Activated T-cell treated with anti-CD3 and anti-CD28 coated beads, Interleukin-2, amount 50 U/mL, for 72 hours (primary cell): ENCODE results near the gene TNFRSF6B. TPM values are rescaled to one million over a fixed set of nuclear protein-coding genes. Genes with fewer than 3 reads are reported as not detected.

Experiments used
- ATAC-seq, 2 donors: fragments of 150-1000 bp; cut with Tn5 transposase; replicated peaks in 1 of 2; 2 replicates each; pipeline ENCODE4 v1.10.0; 2021; ENCODE audit warnings: moderate library complexity in 2 of 2, mild to moderate bottlenecking in 1 of 2
- DNase-seq, 2 donors: peaks; one replicate each; pipeline ENCODE4 v3.0.0; 2021 to 2022; ENCODE audit warnings: mixed read lengths in 1 of 2
- H3K27ac Mint-ChIP-seq: one replicate; pipeline ENCODE4 v1.8.0; 2022; ENCODE audit warnings: mild to moderate bottlenecking, moderate library complexity, mixed read lengths
- H3K27me3 Mint-ChIP-seq: one replicate; pipeline ENCODE4 v1.8.0; 2022; ENCODE audit warnings: low read depth, mixed read lengths
- H3K36me3 Mint-ChIP-seq, 2 donors: one replicate each; pipeline ENCODE4 v1.8.0; 2022; ENCODE audit warnings: mixed read lengths in 2 of 2, mild to moderate bottlenecking in 1 of 2; ENCODE audit not compliant: insufficient read depth in 2 of 2
- H3K4me1 Mint-ChIP-seq: one replicate; pipeline ENCODE4 v1.8.0; 2022; ENCODE audit warnings: low read depth, mixed read lengths
- H3K4me3 Mint-ChIP-seq, 2 donors: one replicate each; pipeline ENCODE4 v1.8.0; 2022; ENCODE audit warnings: mild to moderate bottlenecking in 2 of 2, mixed read lengths in 2 of 2, moderate library complexity in 2 of 2
- H3K9me3 Mint-ChIP-seq, 2 donors: one replicate each; pipeline ENCODE4 v1.8.0; 2022; ENCODE audit warnings: mixed read lengths in 2 of 2
- total RNA-seq, 2 donors: library from RNA; stranded (reverse); gene quantifications; one replicate each; pipeline ENCODE4 v1.2.3, GENCODE V29; 2022

TNFRSF6B gene
- total RNA-seq, 2 donors from 2014 or later, result 1.0 to 1.2 TPM

DNA sequence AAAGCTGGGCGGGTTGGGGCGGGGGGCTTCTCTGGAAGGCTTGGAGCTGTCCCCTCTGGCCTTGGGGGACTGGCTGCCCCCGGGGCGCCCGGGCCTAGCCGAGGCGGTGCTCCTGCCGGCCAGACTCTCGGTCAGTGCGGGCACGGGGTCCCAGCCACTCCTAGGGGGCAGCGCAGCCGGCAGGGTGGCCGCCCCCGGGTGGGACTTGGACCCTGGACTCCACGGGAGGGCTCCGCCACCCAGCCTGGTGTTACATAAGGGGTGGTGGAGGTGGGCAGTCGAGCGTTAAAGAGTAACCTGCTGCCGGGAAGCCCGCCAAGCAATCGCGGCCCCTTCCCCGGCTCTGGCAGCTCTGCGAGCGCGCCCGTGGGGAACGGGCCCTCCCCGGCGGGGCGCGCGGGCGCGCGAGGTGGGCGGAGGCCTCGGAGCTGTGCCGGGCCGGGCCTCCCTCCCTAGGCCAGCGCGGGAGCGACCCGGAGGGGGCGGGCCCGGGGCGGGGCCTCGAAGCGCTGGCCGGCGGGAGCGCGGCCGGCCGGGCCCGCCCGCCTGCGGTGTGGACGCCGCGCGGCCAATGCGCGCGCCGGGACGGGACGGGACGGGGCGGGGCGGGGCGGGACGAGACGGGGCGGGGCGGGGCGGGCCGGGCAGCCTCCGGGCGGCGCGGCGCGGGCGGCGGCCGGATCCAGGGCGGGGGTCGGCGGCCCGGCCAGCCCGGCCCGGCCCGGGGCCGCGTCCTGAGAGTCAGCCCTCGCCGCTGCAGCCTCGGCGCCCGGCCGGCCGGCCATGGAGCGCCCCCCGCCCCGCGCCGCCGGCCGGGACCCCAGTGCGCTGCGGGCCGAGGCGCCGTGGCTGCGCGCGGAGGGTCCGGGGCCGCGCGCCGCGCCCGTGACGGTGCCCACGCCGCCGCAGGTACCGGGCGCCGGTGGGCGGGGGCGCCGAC is 42.9 kb downstream of the TNFRSF6B start, which contains the start of gene SLC2A4RG:
SLC2A4RG (plus strand) TSS at position 647 of the 940 bp plus-strand sequence; CDS start at position 784, 137 bp downstream.
- DNase-seq (peak; percentile 72 to 84), ATAC-seq (peak; percentile 68 to 70)
- peaks cover 0 to 1% of the 10 kb centered on the region in 2 donors for H3K36me3 Mint-ChIP-seq
- H3K4me1 Mint-ChIP-seq, result peaks cover 16% of the 10 kb centered on the region
- no peak within 1 kb of the TSS for H3K27ac Mint-ChIP-seq
- H3K4me3 Mint-ChIP-seq, result peak within 1 kb of the TSS; percentile 29 to 60
- no peaks in the 10 kb centered on the region for H3K9me3 Mint-ChIP-seq
- H3K27me3 Mint-ChIP-seq, result no peaks in the 10 kb centered on the region

DNA sequence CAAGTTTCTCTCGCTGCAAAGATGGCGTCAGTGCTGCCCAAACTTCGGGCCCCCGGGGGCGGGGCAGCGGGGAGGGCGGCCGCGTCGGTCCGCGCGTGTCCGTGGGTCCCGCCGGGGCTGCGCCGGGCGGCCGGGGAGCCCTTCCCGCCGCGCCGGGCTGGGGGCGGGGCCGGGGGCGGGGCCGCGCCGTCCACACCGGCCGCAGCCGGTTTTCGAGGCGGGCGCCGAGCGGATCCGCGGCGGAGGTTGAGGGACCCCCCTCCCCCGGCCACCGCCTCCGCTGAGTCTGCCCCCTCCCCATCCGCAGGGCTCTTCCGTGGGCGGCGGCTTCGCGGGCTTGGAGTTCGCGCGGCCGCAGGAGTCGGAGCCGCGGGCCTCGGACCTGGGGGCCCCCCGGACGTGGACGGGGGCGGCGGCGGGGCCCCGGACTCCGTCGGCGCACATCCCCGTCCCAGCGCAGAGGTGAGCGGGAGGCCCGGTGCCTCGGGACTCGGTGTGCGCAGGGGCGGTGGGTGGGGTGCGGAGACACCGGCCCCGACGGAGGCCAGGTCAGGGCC is 43.7 kb downstream of the TNFRSF6B start:
- ATAC-seq, result peak; percentile 14 to 30
- Mint-ChIP-seq H3K27ac (no peak overlapping the region), H3K36me3 (peaks cover 0 to 1% of the 10 kb centered on the region in 2 donors), H3K9me3 (no peaks in the 10 kb centered on the region), H3K27me3 (no peaks in the 10 kb centered on the region), H3K4me1 (peaks cover 16% of the 10 kb centered on the region), H3K4me3 (peak overlapping the region in 1 of 2 donors; percentile 60)
- peak; percentile 51 to 69 for DNase-seq

DNA sequence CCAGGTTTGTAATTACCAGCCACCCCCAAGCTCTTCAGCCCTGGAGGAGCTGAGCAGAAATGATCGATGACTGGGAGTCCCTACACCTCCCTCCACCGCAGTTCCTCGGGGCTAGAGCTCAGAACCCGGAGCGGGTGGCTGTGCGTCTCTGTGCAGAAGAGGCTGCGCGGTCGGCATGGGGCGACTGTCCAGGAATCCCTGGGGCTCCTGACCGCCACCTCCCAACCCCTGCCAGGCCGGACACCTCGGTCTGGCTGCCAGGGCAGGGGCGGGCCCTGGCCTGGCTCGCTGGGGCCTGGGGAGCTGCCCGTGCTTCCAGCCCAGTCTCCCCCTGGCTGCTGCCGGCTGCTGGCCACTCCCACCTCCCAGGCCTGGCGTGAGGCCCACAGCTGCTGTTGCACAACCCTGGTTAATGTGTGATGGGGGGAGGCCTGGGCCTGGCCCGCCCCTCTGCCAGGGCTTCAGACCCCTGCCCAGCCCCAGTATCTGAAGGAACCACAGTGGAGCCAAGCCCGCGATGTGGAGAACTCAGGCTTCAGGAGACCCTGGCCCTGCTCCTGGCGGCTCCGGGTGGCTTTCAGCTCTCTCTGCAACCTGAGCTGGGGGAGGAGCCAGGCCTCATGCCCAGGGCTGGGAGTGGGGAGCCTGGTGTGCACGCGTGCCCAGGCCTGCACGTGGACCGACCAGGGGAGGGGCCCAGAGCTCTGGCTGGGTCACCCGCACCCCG is 44.3 kb downstream of the TNFRSF6B start:
- H3K36me3 Mint-ChIP-seq, result no peaks in the 10 kb centered on the region
- H3K9me3 Mint-ChIP-seq, result no peaks in the 10 kb centered on the region
- ATAC-seq, result peak in 1 of 2 donors; percentile 1
- H3K27ac Mint-ChIP-seq, result no peak overlapping the region
- H3K4me1 Mint-ChIP-seq, result peaks cover 15% of the 10 kb centered on the region
- H3K4me3 Mint-ChIP-seq, result peak overlapping the region; percentile 58 to 60
- DNase-seq, result peak; percentile 35 to 36
- no peaks in the 10 kb centered on the region for H3K27me3 Mint-ChIP-seq

DNA sequence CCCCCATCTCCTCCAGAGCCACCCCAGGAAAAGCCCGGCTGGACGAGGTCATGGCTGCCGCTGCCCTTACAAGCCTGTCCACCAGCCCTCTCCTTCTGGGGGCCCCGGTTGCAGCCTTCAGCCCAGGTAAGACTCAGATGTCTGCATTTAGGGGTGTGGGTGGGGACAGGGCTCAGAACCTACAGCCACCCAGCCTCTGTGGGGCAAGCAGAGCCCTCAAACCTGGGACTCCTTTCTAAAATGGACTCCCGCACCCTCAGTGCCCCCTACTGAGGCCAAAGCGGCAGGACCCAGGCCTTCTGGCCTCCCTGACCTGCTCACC is 44.9 kb downstream of the TNFRSF6B start:
- no peak overlapping the region for H3K27ac Mint-ChIP-seq
- DNase-seq (no peak), ATAC-seq (no peak)
- H3K27me3 Mint-ChIP-seq, result no peaks in the 10 kb centered on the region
- H3K36me3 Mint-ChIP-seq, result no peaks in the 10 kb centered on the region
- H3K4me3 Mint-ChIP-seq, result peak overlapping the region; percentile 40 to 60
- peaks cover 9% of the 10 kb centered on the region for H3K4me1 Mint-ChIP-seq
- no peaks in the 10 kb centered on the region for H3K9me3 Mint-ChIP-seq

DNA sequence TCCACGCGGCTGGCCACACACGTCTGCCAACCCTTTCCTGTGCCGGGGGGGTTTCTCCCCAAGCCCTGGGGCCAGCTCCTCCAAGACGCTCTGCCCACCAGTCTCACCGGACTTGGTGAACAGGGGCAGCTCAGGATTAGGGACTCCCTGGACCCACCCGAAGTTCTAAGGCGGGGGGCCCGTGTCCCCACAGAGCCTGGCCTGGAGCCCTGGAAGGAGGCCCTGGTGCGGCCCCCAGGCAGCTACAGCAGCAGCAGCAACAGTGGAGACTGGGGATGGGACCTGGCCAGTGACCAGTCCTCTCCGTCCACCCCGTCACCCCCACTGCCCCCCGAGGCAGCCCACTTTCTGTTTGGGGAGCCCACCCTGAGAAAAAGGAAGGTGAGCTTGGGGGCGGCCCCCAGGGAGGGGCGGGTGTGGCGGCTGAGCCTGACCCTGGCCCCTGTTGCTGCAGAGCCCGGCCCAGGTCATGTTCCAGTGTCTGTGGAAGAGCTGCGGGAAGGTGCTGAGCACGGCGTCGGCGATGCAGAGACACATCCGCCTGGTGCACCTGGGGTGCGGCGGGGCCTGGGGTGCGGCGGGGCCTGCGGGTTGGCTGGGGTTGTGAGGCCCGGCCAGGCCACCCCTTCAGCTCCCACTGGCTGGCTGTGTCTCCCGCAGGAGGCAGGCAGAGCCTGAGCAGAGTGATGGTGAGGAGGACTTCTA is 45.4 kb downstream of the TNFRSF6B start:
- Mint-ChIP-seq H3K36me3 (no peaks in the 10 kb centered on the region), H3K27me3 (no peaks in the 10 kb centered on the region), H3K9me3 (no peaks in the 10 kb centered on the region), H3K4me3 (peak overlapping the region in 1 of 2 donors; percentile 60), H3K4me1 (peaks cover 4% of the 10 kb centered on the region), H3K27ac (no peak overlapping the region)
- ATAC-seq, result no peak
- DNase-seq, result no peak

DNA sequence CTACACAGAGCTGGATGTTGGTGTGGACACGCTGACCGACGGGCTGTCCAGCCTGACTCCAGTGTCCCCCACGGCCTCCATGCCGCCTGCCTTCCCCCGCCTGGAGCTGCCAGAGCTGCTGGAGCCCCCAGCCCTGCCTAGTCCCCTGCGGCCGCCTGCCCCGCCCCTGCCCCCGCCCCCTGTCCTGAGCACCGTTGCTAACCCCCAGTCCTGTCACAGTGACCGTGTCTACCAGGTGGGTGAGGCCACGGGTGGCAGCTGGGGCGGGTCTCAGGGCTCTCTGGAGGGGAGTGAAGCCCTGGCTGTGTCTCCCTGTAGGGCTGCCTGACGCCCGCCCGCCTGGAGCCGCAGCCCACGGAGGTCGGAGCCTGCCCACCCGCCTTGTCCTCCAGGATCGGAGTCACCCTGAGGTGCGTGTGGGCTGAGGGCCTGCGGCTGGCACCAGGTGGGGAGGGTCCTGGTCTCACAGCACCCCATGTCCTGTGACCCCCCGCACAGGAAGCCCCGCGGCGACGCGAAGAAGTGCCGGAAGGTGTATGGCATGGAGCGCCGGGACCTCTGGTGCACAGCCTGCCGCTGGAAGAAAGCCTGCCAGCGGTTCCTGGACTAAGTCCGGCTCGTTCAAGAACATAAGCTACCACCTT is 46.1 kb downstream of the TNFRSF6B start:
- Mint-ChIP-seq H3K27ac (no peak overlapping the region), H3K4me3 (no peak overlapping the region), H3K27me3 (no peaks in the 10 kb centered on the region), H3K4me1 (no peaks in the 10 kb centered on the region), H3K9me3 (no peaks in the 10 kb centered on the region), H3K36me3 (no peaks in the 10 kb centered on the region)
- ATAC-seq (no peak), DNase-seq (no peak)

DNA sequence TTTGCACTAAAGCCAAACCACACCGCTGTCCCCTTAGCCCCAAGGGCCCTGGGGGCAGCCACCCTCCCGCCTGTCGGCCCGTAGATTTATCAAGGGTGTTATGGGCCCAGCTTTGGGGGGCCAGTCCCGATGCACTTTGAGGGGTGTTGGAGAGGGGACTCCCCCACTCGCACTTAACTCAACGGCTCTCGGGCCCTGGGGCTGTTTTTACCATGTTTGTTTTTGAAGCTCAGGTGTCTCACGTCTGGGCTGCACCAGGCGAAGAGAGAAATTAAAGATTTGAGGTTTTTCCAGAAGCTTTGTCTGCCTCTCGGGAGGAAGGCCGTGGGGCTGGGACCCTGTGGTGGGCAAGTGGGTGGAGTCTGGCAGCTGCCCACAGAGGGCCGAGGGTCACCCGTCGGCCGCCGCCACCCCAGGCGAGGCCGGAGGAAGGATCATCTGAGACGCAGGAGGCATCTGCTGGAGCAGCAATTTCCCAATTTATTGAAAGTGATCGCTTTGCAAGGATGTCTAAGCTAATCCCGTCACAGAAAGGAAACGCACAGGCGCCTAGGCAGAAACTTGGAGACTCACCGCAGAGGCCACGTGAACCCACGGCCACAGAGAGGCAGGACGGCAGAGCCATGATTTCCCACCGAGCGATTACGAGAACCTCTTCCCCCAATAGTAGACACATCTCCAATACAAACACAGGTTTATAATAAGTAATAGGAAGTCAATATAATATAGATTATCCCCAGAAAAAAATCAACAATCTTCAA is 46.9 kb downstream of the TNFRSF6B start:
- DNase-seq (no peak), ATAC-seq (no peak)

DNA sequence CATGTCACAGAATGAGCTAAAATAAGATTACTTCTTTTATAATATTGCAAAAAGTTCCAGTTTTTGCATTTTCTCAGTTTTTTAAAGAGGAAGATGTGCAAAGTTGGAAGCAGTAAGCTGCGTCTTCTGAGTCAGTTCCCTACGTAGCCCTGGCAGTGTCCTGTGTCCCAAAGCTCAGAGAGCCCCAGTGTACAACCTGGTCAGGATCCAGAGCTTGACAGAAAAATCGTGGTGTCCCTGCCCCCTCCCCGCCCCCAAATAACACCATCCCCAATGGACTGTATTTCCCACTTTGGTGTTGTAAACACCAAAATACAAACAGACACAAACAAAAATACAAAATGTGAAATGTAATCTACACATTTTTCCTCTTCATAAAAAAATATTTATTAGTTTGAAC is 47.7 kb downstream of the TNFRSF6B start:
- Mint-ChIP-seq H3K36me3 (no peaks in the 10 kb centered on the region), H3K4me3 (no peak overlapping the region), H3K27ac (no peak overlapping the region), H3K4me1 (no peaks in the 10 kb centered on the region), H3K9me3 (no peaks in the 10 kb centered on the region), H3K27me3 (no peaks in the 10 kb centered on the region)
- ATAC-seq (no peak), DNase-seq (no peak)

More for the DNA sequence above, 46.9 kb downstream of the TNFRSF6B start:
- Mint-ChIP-seq H3K9me3 (no peaks in the 10 kb centered on the region), H3K4me1 (no peaks in the 10 kb centered on the region), H3K36me3 (no peaks in the 10 kb centered on the region), H3K27me3 (no peaks in the 10 kb centered on the region), H3K4me3 (no peak overlapping the region), H3K27ac (no peak overlapping the region)

DNA sequence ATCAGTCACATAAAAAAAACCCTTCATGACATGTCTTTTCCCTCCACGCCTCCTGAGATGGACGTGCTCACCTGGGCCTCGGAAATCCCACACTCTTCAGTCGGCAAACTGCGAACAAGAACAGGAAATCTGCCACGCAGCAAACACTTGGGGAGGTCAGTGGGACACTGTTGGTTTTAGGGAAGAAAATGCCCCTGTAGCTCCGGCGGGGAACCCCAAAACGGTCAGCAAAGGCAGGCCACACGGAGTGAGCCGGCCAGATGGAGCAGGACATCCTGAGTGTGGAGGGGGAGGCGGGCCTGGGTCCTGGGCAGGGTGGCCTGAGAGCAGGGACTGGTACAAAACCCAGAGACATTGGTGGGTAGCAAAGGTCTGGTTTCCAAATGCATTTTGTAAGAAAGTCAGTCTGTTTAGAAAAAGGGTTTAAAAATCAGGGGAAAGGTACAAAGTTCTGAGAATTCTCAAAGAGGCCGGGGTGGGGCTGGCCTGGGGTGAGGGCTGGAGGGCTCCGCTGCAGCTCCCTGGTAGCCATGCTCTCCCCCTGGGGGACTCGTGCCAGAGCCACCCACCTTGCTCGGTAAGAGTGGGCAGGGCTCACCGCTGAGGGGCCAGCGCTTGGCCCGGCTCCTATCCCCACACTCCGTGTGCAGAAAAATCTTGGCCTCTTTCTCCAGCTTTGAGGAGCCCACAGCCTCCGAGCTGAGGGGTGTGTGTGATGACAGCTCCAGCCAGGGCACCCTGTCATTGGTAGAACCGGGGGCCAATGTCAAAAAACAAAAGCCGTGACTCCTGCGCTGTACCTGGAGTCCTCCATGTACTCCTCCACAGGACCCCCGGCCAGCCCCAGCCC is 48.3 kb downstream of the TNFRSF6B start:
- H3K9me3 Mint-ChIP-seq, result no peaks in the 10 kb centered on the region
- DNase-seq (no peak), ATAC-seq (no peak)
- no peak overlapping the region for H3K4me3 Mint-ChIP-seq
- no peaks in the 10 kb centered on the region for H3K4me1 Mint-ChIP-seq
- no peaks in the 10 kb centered on the region for H3K27me3 Mint-ChIP-seq
- H3K36me3 Mint-ChIP-seq, result no peaks in the 10 kb centered on the region
- no peak overlapping the region for H3K27ac Mint-ChIP-seq

DNA sequence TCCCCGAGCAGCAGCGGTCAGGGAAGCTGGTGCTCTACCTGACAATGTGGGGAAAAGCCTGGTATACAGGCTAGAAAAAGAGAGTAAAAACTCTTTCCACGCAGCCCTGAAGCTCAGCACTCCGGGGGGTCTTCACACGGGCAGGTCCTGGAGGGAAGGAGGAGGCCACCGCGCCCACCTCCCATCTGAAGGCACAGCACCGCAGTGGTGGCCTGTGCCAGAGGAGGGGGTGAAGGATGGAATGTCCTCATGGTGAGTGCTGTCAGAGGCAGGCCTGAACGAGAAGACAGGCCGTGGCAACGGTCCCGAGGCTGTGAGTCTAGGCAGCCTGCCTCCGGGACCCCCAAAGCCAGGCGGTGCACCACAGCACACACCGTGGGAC is 49.0 kb downstream of the TNFRSF6B start:
- ATAC-seq (no peak), DNase-seq (no peak)
- Mint-ChIP-seq H3K27ac (no peak overlapping the region), H3K4me3 (no peak overlapping the region), H3K27me3 (no peaks in the 10 kb centered on the region), H3K36me3 (no peaks in the 10 kb centered on the region), H3K4me1 (no peaks in the 10 kb centered on the region), H3K9me3 (no peaks in the 10 kb centered on the region)

DNA sequence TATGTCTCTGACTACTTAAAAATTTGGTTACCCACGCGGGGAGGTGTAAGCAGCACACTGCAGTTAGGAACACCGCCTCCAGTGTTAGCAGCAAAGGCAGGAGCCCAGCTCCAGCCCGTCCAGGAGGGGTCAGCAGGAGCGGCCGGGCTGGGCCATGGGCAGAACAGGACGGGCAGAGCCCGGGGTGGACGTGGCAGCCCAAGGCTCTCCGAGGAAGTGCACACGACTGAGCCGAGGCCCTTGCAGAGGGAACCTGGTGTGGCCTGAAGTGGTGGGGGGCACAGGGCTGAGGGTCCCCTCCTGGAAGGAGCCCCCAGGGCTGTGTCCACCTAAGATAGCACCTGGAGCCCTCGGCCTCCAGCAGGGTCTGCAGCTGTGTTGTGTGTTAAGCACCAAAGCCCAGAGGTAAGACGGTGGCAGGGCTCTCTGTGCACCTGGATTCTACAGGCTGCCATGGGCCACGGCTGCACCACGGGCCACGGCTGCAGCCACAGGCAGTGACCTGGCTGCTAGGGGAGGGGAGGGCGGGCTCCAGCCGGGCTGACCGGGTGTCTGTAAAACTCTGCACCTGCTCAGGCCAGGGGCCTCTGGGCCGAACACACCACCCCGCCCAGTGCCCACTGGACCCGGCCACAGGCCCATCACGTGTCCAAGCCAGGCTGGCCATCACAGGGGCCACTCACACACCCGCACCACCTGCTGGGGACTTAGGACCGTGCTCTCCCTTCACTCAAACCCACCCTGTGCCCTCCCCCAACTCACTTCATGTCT is 49.7 kb downstream of the TNFRSF6B start:
- DNase-seq (no peak), ATAC-seq (no peak)
- H3K4me3 Mint-ChIP-seq, result no peak overlapping the region
- no peaks in the 10 kb centered on the region for H3K27me3 Mint-ChIP-seq
- H3K9me3 Mint-ChIP-seq, result no peaks in the 10 kb centered on the region
- peaks cover 7% of the 10 kb centered on the region for H3K4me1 Mint-ChIP-seq
- no peak overlapping the region for H3K27ac Mint-ChIP-seq
- H3K36me3 Mint-ChIP-seq, result no peaks in the 10 kb centered on the region
